Astrocyte of the hippocampus (primary cell): ENCODE results near the gene HTR2B.
"Not testable (repeated sequence)": the region's sequence is repeated elsewhere in the genome, so short reads cannot be mapped to it uniquely, and the experiment has no call there.

Source experiments
- DNase-seq: peaks from one replicate; pipeline ENCODE4 v3.0.0; 2011; ENCODE audit warnings: low read depth, low spot score

Gene HTR2B

GRCh38 chr2:231093933-231094332 lies 30.9 kb downstream of the HTR2B start:
- no peak for DNase-seq

GRCh38 chr2:231088754-231089153 lies 36.1 kb downstream of the HTR2B start:
- no peak for DNase-seq

GRCh38 chr2:231084565-231084964 lies 40.3 kb downstream of the HTR2B start:
- no peak for DNase-seq

- peak; percentile 39 for DNase-seq
These were observed 55.3 kb downstream of the HTR2B start for GRCh38 chr2:231069379-231070054.

GRCh38 chr2:231068525-231069222 lies 56.2 kb downstream of the HTR2B start:
- no peak for DNase-seq

- DNase-seq: not testable (repeated sequence)
These were observed 57.3 kb downstream of the HTR2B start for GRCh38 chr2:231067531-231067930.

GRCh38 chr2:231065966-231066365 lies 58.9 kb downstream of the HTR2B start:
- DNase-seq: no peak

- no peak for DNase-seq
These were observed 61.5 kb downstream of the HTR2B start for GRCh38 chr2:231063347-231063746.

- no peak for DNase-seq
These were observed 62.1 kb downstream of the HTR2B start for GRCh38 chr2:231062776-231063175.

- DNase-seq: no peak
These were observed 65.1 kb downstream of the HTR2B start for GRCh38 chr2:231059756-231060155.

- peak; percentile 24 for DNase-seq
These were observed 65.9 kb downstream of the HTR2B start for GRCh38 chr2:231058761-231059550.
